ENCODE data around the gene CBX2. TPM values are rescaled to one million over a fixed set of nuclear protein-coding genes. Genes with fewer than 3 reads are reported as not detected.

Gene CBX2
- total and polyA plus RNA-seq, 4 donors: 1.4 to 13.5 (median 3.0) TPM

DNA sequence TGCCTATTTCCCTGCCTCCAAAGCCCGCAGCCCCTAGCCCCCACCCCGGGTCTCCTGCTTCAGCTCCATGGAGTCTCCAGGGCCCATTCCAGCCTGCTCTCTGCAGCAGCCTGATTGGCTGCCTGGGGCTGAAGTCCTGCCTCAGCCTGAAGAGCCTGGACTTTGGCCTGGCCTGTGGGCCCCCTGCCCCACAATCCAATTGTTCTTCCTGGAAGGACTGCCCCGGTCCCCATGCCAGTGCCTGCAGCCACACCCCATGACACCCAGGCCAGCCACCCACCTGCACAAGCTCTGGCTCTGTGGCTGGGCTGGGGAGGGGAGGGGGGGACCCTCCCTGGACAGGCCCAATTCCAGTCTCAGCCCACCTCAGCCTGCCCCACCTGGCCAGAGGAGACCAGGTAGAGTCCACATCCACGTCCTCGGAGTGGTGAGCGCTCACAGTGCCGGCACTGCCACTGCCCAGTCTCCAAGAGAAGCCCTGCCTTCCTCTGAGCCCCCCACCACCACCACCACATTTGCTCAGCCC, 34.9 kb upstream of the CBX2 start:
- ATAC-seq (ENCODE audit: insufficient read depth, low FRiP score) (no peak), DNase-seq (no peak)
- Histone ChIP-seq H3K9me3 (ENCODE audit: control insufficient read depth in 4 of 4, insufficient read depth in 3 of 4, low read length in 3 of 4) (peaks cover 0 to 4% (median 0%) of the 10 kb centered on the region in 4 donors), H3K27me3 (ENCODE audit: control insufficient read depth in 3 of 3, insufficient read depth in 3 of 3, low read length in 2 of 3) (peaks cover 3 to 25% (median 18%) of the 10 kb centered on the region in 3 donors), H3K27ac (ENCODE audit: low read depth in 1 of 2, low read length in 1 of 2) (no peak overlapping the region), H3K4me1 (ENCODE audit: control insufficient read depth in 5 of 5, insufficient read depth in 5 of 5, low read length in 5 of 5) (peaks cover 0 to 28% (median 4%) of the 10 kb centered on the region in 5 donors), H3K9ac (ENCODE audit: insufficient read depth in 1 of 2, low read length in 2 of 2) (no peak overlapping the region), H3K4me3 (no peak overlapping the region), H3K36me3 (ENCODE audit: control insufficient read depth in 4 of 4, insufficient read depth in 4 of 4, low read length in 4 of 4) (no peaks in the 10 kb centered on the region)
- TF ChIP-seq, protein P1, sequence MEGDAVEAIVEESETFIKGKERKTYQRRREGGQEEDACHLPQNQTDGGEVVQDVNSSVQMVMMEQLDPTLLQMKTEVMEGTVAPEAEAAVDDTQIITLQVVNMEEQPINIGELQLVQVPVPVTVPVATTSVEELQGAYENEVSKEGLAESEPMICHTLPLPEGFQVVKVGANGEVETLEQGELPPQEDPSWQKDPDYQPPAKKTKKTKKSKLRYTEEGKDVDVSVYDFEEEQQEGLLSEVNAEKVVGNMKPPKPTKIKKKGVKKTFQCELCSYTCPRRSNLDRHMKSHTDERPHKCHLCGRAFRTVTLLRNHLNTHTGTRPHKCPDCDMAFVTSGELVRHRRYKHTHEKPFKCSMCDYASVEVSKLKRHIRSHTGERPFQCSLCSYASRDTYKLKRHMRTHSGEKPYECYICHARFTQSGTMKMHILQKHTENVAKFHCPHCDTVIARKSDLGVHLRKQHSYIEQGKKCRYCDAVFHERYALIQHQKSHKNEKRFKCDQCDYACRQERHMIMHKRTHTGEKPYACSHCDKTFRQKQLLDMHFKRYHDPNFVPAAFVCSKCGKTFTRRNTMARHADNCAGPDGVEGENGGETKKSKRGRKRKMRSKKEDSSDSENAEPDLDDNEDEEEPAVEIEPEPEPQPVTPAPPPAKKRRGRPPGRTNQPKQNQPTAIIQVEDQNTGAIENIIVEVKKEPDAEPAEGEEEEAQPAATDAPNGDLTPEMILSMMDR (IDR thresholded peaks at IDR 0.05; ENCODE audit: control extremely low read depth, extremely low read depth): no peak
- WGBS, 2 donors: 87 to 95% methylated on average over 7 of the region's 7 CpGs

DNA sequence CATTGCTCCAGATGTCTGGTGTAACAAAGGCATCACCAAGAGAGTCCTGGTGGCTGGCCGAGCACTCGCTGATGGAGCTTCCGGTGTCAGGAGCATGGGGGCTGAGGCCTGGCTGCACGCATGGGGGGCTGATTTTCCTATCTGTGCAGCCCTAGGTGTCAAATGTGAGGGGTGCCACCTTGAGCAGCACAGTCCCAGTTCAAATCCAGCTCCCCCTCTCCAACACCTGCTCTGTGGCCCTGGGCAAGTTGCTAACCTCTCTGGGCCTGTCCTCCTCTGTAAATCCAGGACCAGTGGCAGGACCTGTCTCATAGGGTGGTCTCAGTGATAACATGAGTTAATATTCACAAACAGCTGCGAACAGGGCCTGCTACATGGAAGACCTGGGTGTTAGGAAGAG, 34.3 kb upstream of the CBX2 start:
- peaks cover 0 to 4% (median 0%) of the 10 kb centered on the region in 4 donors for H3K9me3 ChIP-seq (ENCODE audit: control insufficient read depth in 4 of 4, insufficient read depth in 3 of 4, low read length in 3 of 4)
- H3K27ac ChIP-seq (ENCODE audit: low read depth in 1 of 2, low read length in 1 of 2): no peak overlapping the region
- H3K36me3 ChIP-seq (ENCODE audit: control insufficient read depth in 4 of 4, insufficient read depth in 4 of 4, low read length in 4 of 4): no peaks in the 10 kb centered on the region
- peaks cover 9 to 26% (median 22%) of the 10 kb centered on the region in 3 donors for H3K27me3 ChIP-seq (ENCODE audit: control insufficient read depth in 3 of 3, insufficient read depth in 3 of 3, low read length in 2 of 3)
- ATAC-seq (ENCODE audit: insufficient read depth, low FRiP score) (no peak), DNase-seq (no peak)
- TF ChIP-seq, protein P1 (IDR thresholded peaks at IDR 0.05; ENCODE audit: control extremely low read depth, extremely low read depth): no peak
- H3K4me3 ChIP-seq: no peak overlapping the region
- peaks cover 0 to 28% (median 7%) of the 10 kb centered on the region in 5 donors for H3K4me1 ChIP-seq (ENCODE audit: control insufficient read depth in 5 of 5, insufficient read depth in 5 of 5, low read length in 5 of 5)
- WGBS, 2 donors: 90 to 92% methylated on average over 5 of the region's 5 CpGs
- no peak overlapping the region for H3K9ac ChIP-seq (ENCODE audit: insufficient read depth in 1 of 2, low read length in 2 of 2)

DNA sequence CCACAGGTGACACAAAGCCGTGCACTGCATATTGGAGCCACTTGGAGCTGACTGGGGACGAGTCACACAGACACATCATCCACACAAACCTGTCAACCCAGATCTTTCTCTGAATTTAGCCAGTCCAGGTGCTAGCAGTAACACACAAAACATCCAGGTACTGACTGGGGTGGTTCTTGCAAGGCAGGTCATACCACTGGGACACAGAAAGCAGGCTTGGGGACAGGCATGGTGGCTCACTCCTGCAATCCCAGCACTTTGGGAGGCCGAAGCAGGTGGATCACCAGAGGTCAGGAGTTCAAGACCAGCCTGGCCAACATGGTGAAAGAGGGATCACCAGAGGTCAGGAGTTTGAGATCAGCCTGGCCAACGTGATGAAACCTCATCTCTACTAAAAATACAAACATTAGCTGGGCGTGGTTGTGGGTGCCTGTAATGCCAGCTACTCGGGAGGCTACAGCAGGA, 32.3 kb upstream of the CBX2 start:
- H3K9ac ChIP-seq (ENCODE audit: insufficient read depth in 1 of 2, low read length in 2 of 2): no peak overlapping the region
- H3K27me3 ChIP-seq (ENCODE audit: control insufficient read depth in 3 of 3, insufficient read depth in 3 of 3, low read length in 2 of 3): peaks cover 10 to 37% (median 36%) of the 10 kb centered on the region in 3 donors
- WGBS, 2 donors: 39 to 51% methylated on average over 6 of the region's 6 CpGs
- TF ChIP-seq, protein P1 (IDR thresholded peaks at IDR 0.05; ENCODE audit: control extremely low read depth, extremely low read depth): no peak
- H3K4me3 ChIP-seq: no peak overlapping the region
- DNase-seq (no peak), ATAC-seq (ENCODE audit: insufficient read depth, low FRiP score) (no peak)
- no peak overlapping the region for H3K27ac ChIP-seq (ENCODE audit: low read depth in 1 of 2, low read length in 1 of 2)
- peaks cover 0 to 4% (median 0%) of the 10 kb centered on the region in 4 donors for H3K9me3 ChIP-seq (ENCODE audit: control insufficient read depth in 4 of 4, insufficient read depth in 3 of 4, low read length in 3 of 4)
- H3K36me3 ChIP-seq (ENCODE audit: control insufficient read depth in 4 of 4, insufficient read depth in 4 of 4, low read length in 4 of 4): no peaks in the 10 kb centered on the region
- peaks cover 0 to 21% (median 7%) of the 10 kb centered on the region in 5 donors for H3K4me1 ChIP-seq (ENCODE audit: control insufficient read depth in 5 of 5, insufficient read depth in 5 of 5, low read length in 5 of 5)

All from lung (tissue), 12 donors.